ENCODE data around the gene ARCN1.

The ARCN1 gene

GRCh38 chr11:118644496-118644895 lies 72.3 kb downstream of the ARCN1 start:
- Histone ChIP-seq H3K4me3 (ENCODE audit: insufficient read depth, low read depth, low read length, poor library complexity, severe bottlenecking) (no peak overlapping the region), H3K27me3 (replicated peaks; ENCODE audit: control insufficient read depth, insufficient read depth, low read length, poor library complexity, severe bottlenecking) (no peaks in the 10 kb centered on the region), H3K36me3 (ENCODE audit: control insufficient read depth, insufficient read depth, low read length) (no peaks in the 10 kb centered on the region), H3K4me1 (ENCODE audit: control insufficient read depth, insufficient read depth, low read length, poor library complexity, severe bottlenecking) (no peaks in the 10 kb centered on the region), H3K27ac (ENCODE audit: insufficient read depth, low read length, poor library complexity, severe bottlenecking) (no peak overlapping the region), H3K9me3 (ENCODE audit: control insufficient read depth, low read length) (no peaks in the 10 kb centered on the region)
- DNase-seq = no peak

- Histone ChIP-seq H3K4me1 (ENCODE audit: control insufficient read depth, insufficient read depth, low read length, poor library complexity, severe bottlenecking) (no peaks in the 10 kb centered on the region), H3K36me3 (ENCODE audit: control insufficient read depth, insufficient read depth, low read length) (no peaks in the 10 kb centered on the region), H3K4me3 (ENCODE audit: insufficient read depth, low read depth, low read length, poor library complexity, severe bottlenecking) (no peak overlapping the region), H3K9me3 (ENCODE audit: control insufficient read depth, low read length) (no peaks in the 10 kb centered on the region), H3K27ac (ENCODE audit: insufficient read depth, low read length, poor library complexity, severe bottlenecking) (no peak overlapping the region), H3K27me3 (replicated peaks; ENCODE audit: control insufficient read depth, insufficient read depth, low read length, poor library complexity, severe bottlenecking) (no peaks in the 10 kb centered on the region)
- no peak for DNase-seq
These were observed 73.0 kb downstream of the ARCN1 start for GRCh38 chr11:118645066-118645715.

- H3K4me3 ChIP-seq (ENCODE audit: insufficient read depth, low read depth, low read length, poor library complexity, severe bottlenecking) = no peak overlapping the region
- no peaks in the 10 kb centered on the region for H3K4me1 ChIP-seq (ENCODE audit: control insufficient read depth, insufficient read depth, low read length, poor library complexity, severe bottlenecking)
- H3K27me3 ChIP-seq (replicated peaks; ENCODE audit: control insufficient read depth, insufficient read depth, low read length, poor library complexity, severe bottlenecking) = no peaks in the 10 kb centered on the region
- H3K27ac ChIP-seq (ENCODE audit: insufficient read depth, low read length, poor library complexity, severe bottlenecking) = no peak overlapping the region
- H3K36me3 ChIP-seq (ENCODE audit: control insufficient read depth, insufficient read depth, low read length) = no peaks in the 10 kb centered on the region
- no peak for DNase-seq
- H3K9me3 ChIP-seq (ENCODE audit: control insufficient read depth, low read length) = no peaks in the 10 kb centered on the region
These were observed 74.2 kb downstream of the ARCN1 start for GRCh38 chr11:118646393-118646792.

- no peaks in the 10 kb centered on the region for H3K4me1 ChIP-seq (ENCODE audit: control insufficient read depth, insufficient read depth, low read length, poor library complexity, severe bottlenecking)
- no peak for DNase-seq
- H3K36me3 ChIP-seq (ENCODE audit: control insufficient read depth, insufficient read depth, low read length) = no peaks in the 10 kb centered on the region
- H3K27ac ChIP-seq (ENCODE audit: insufficient read depth, low read length, poor library complexity, severe bottlenecking) = no peak overlapping the region
- no peaks in the 10 kb centered on the region for H3K9me3 ChIP-seq (ENCODE audit: control insufficient read depth, low read length)
- no peak overlapping the region for H3K4me3 ChIP-seq (ENCODE audit: insufficient read depth, low read depth, low read length, poor library complexity, severe bottlenecking)
- H3K27me3 ChIP-seq (replicated peaks; ENCODE audit: control insufficient read depth, insufficient read depth, low read length, poor library complexity, severe bottlenecking) = no peaks in the 10 kb centered on the region
These were observed 76.1 kb downstream of the ARCN1 start for GRCh38 chr11:118648291-118648690.

- H3K4me1 ChIP-seq (ENCODE audit: control insufficient read depth, insufficient read depth, low read length, poor library complexity, severe bottlenecking) = no peaks in the 10 kb centered on the region
- H3K4me3 ChIP-seq (ENCODE audit: insufficient read depth, low read depth, low read length, poor library complexity, severe bottlenecking) = no peak overlapping the region
- H3K36me3 ChIP-seq (ENCODE audit: control insufficient read depth, insufficient read depth, low read length) = no peaks in the 10 kb centered on the region
These were observed 77.7 kb downstream of the ARCN1 start for GRCh38 chr11:118649941-118650340.

GRCh38 chr11:118650366-118650765 lies 78.2 kb downstream of the ARCN1 start:
- DNase-seq = no peak
- Histone ChIP-seq H3K9me3 (ENCODE audit: control insufficient read depth, low read length) (no peaks in the 10 kb centered on the region), H3K36me3 (ENCODE audit: control insufficient read depth, insufficient read depth, low read length) (no peaks in the 10 kb centered on the region), H3K27me3 (replicated peaks; ENCODE audit: control insufficient read depth, insufficient read depth, low read length, poor library complexity, severe bottlenecking) (no peaks in the 10 kb centered on the region), H3K27ac (ENCODE audit: insufficient read depth, low read length, poor library complexity, severe bottlenecking) (no peak overlapping the region), H3K4me1 (ENCODE audit: control insufficient read depth, insufficient read depth, low read length, poor library complexity, severe bottlenecking) (no peaks in the 10 kb centered on the region), H3K4me3 (ENCODE audit: insufficient read depth, low read depth, low read length, poor library complexity, severe bottlenecking) (no peak overlapping the region)

More at GRCh38 chr11:118649941-118650340, 77.7 kb downstream of the ARCN1 start:
- H3K27ac ChIP-seq (ENCODE audit: insufficient read depth, low read length, poor library complexity, severe bottlenecking) = no peak overlapping the region
- no peaks in the 10 kb centered on the region for H3K9me3 ChIP-seq (ENCODE audit: control insufficient read depth, low read length)
- H3K27me3 ChIP-seq (replicated peaks; ENCODE audit: control insufficient read depth, insufficient read depth, low read length, poor library complexity, severe bottlenecking) = no peaks in the 10 kb centered on the region
- DNase-seq = no peak

- Histone ChIP-seq H3K27ac (ENCODE audit: insufficient read depth, low read length, poor library complexity, severe bottlenecking) (no peak overlapping the region), H3K9me3 (ENCODE audit: control insufficient read depth, low read length) (no peaks in the 10 kb centered on the region), H3K4me1 (ENCODE audit: control insufficient read depth, insufficient read depth, low read length, poor library complexity, severe bottlenecking) (no peaks in the 10 kb centered on the region), H3K36me3 (ENCODE audit: control insufficient read depth, insufficient read depth, low read length) (no peaks in the 10 kb centered on the region), H3K4me3 (ENCODE audit: insufficient read depth, low read depth, low read length, poor library complexity, severe bottlenecking) (no peak overlapping the region), H3K27me3 (replicated peaks; ENCODE audit: control insufficient read depth, insufficient read depth, low read length, poor library complexity, severe bottlenecking) (no peaks in the 10 kb centered on the region)
- DNase-seq = no peak
These were observed 79.6 kb downstream of the ARCN1 start for GRCh38 chr11:118651820-118652219.

Measured in effector memory CD4-positive, alpha-beta T cell (primary cell).